Stimulated activated CD4-positive, alpha-beta T cell treated with anti-CD3 and anti-CD28 coated beads, TNF-alpha, amount 100 ng/mL, for 4 hours (primary cell): ENCODE data around the gene KIAA1958.
"Not testable (repeated sequence)": the region's sequence is repeated elsewhere in the genome, so short reads cannot be mapped to it uniquely, and the experiment has no call there.

Source experiments
- DNase-seq, 3 experiments: peaks; one replicate each; pipeline ENCODE4 v3.0.0-alpha.2; 2020; ENCODE audit warnings: low read depth in 3 of 3

Gene KIAA1958

GRCh38 chr9:112489876-112490666, 3.4 kb downstream of the KIAA1958 start:
- no peak for DNase-seq

- DNase-seq: no peak
Observed at GRCh38 chr9:112493393-112494137, 6.9 kb downstream of the KIAA1958 start.

GRCh38 chr9:112494153-112494552, 7.5 kb downstream of the KIAA1958 start:
- DNase-seq: no peak

GRCh38 chr9:112495614-112496013, 9.0 kb downstream of the KIAA1958 start:
- DNase-seq: no peak

- DNase-seq: no peak
Observed at GRCh38 chr9:112496074-112496722, 9.6 kb downstream of the KIAA1958 start.

- no peak for DNase-seq
Observed at GRCh38 chr9:112500842-112501241, 14.2 kb downstream of the KIAA1958 start.

GRCh38 chr9:112501287-112501686, 14.7 kb downstream of the KIAA1958 start:
- no peak for DNase-seq

GRCh38 chr9:112502175-112502946, 15.7 kb downstream of the KIAA1958 start:
- no peak for DNase-seq

- no peak for DNase-seq
Observed at GRCh38 chr9:112503170-112503569, 16.5 kb downstream of the KIAA1958 start.

- DNase-seq: no peak
Observed at GRCh38 chr9:112505086-112505485, 18.5 kb downstream of the KIAA1958 start.

GRCh38 chr9:112505607-112506006, 19.0 kb downstream of the KIAA1958 start:
- DNase-seq: no peak

GRCh38 chr9:112506571-112506970, 19.9 kb downstream of the KIAA1958 start:
- DNase-seq: no peak

GRCh38 chr9:112507001-112507680, 20.5 kb downstream of the KIAA1958 start:
- no peak for DNase-seq

GRCh38 chr9:112508377-112508776, 21.8 kb downstream of the KIAA1958 start:
- no peak for DNase-seq

GRCh38 chr9:112512377-112512776, 25.8 kb downstream of the KIAA1958 start:
- DNase-seq: not testable (repeated sequence)

- DNase-seq: no peak
Observed at GRCh38 chr9:112516769-112517168, 30.1 kb downstream of the KIAA1958 start.

- DNase-seq: no peak
Observed at GRCh38 chr9:112520069-112520468, 33.4 kb downstream of the KIAA1958 start.

GRCh38 chr9:112520656-112521055, 34.0 kb downstream of the KIAA1958 start:
- DNase-seq: no peak

- no peak for DNase-seq
Observed at GRCh38 chr9:112526973-112527372, 40.3 kb downstream of the KIAA1958 start.

- DNase-seq: no peak
Observed at GRCh38 chr9:112527959-112528358, 41.3 kb downstream of the KIAA1958 start.

- no peak for DNase-seq
Observed at GRCh38 chr9:112529316-112529715, 42.7 kb downstream of the KIAA1958 start.
